SIG-M5 treated with dmso at 0.1 percent for 504 hours (cell line): ENCODE data around the gene NEDD9.

Source experiments
- DNase-seq: peaks from one replicate; lab custom pipeline; 2025; ENCODE audit not compliant: unreplicated experiment; lab: John Stamatoyannopoulos, UW

NEDD9 gene

GRCh38 chr6:11235062-11235461 is 2.6 kb upstream of the NEDD9 start:
- no peak for DNase-seq

GRCh38 chr6:11233673-11234573 is 1.5 kb upstream of the NEDD9 start:
- no peak for DNase-seq

- DNase-seq = peak; percentile 60
Measured at GRCh38 chr6:11232770-11233626, 530 bp upstream of the NEDD9 start.

GRCh38 chr6:11231564-11232192 is 790 bp downstream of the NEDD9 start:
- DNase-seq = no peak

- no peak for DNase-seq
Measured at GRCh38 chr6:11231108-11231463, 1.4 kb downstream of the NEDD9 start.

GRCh38 chr6:11230158-11231107 is 2.0 kb downstream of the NEDD9 start:
- DNase-seq = no peak

GRCh38 chr6:11229655-11230046 is 2.8 kb downstream of the NEDD9 start:
- peak; percentile 48 for DNase-seq

GRCh38 chr6:11228935-11229654 is 3.4 kb downstream of the NEDD9 start:
- no peak for DNase-seq

- DNase-seq = no peak
Measured at GRCh38 chr6:11227698-11228097, 4.8 kb downstream of the NEDD9 start.

- no peak for DNase-seq
Measured at GRCh38 chr6:11226005-11226404, 6.5 kb downstream of the NEDD9 start.

GRCh38 chr6:11224966-11225463 is 7.5 kb downstream of the NEDD9 start:
- no peak for DNase-seq

- DNase-seq = no peak
Measured at GRCh38 chr6:11224252-11224965, 8.1 kb downstream of the NEDD9 start.

GRCh38 chr6:11223286-11223864 is 9.1 kb downstream of the NEDD9 start:
- no peak for DNase-seq

GRCh38 chr6:11222385-11223277 is 9.8 kb downstream of the NEDD9 start:
- DNase-seq = no peak

GRCh38 chr6:11221623-11222384 is 10.7 kb downstream of the NEDD9 start:
- DNase-seq = no peak

GRCh38 chr6:11219400-11219834 is 13.1 kb downstream of the NEDD9 start:
- DNase-seq = no peak
